Heart right ventricle (tissue), 16 donors: ENCODE data around the gene NAB1. TPM values are rescaled to one million over a fixed set of nuclear protein-coding genes. Genes with fewer than 3 reads are reported as not detected.

Experiments
- ATAC-seq, 8 donors: fragments of 200-7000 bp; cut with Tn5 transposase; one replicate each; pipeline ENCODE4 v1.9.1; 2020; ENCODE audit warnings: mild to moderate bottlenecking in 8 of 8, moderate library complexity in 8 of 8, moderate number of reproducible peaks in 1 of 8
- DNase-seq, 2 donors: peaks; one replicate each; pipeline ENCODE4 v3.0.0-alpha.2; 2020
- H3K27ac ChIP-seq, 10 donors: fragments of 200-600 bp; sonication (generic) in 2 of 10; one replicate each; pipeline versions ENCODE4 v1.5.0 to v1.8.0; 2020 to 2022; ENCODE audit warnings: mild to moderate bottlenecking in 3 of 10
- H3K27me3 ChIP-seq, 7 donors: fragments of 200-600 bp; one replicate each; pipeline ENCODE4 v1.8.0; 2021 to 2022; ENCODE audit warnings: mild to moderate bottlenecking in 2 of 7
- H3K36me3 ChIP-seq, 9 donors: fragments of 200-600 bp; sonication (generic) in 1 of 9; one replicate each; pipeline versions ENCODE4 v1.5.0 to v1.8.0; 2020 to 2022; ENCODE audit warnings: mild to moderate bottlenecking in 2 of 9
- H3K4me1 ChIP-seq, 9 donors: fragments of 200-600 bp; sonication (generic) in 1 of 9; one replicate each; pipeline versions ENCODE4 v1.5.0 to v1.8.0; 2020 to 2022; ENCODE audit warnings: mild to moderate bottlenecking in 4 of 9
- H3K4me3 ChIP-seq, 10 donors: fragments of 200-600 bp; sonication (generic) in 2 of 10; one replicate each; pipeline versions ENCODE4 v1.5.0 to v1.8.0; 2020 to 2022; ENCODE audit warnings: mild to moderate bottlenecking in 7 of 10, moderate library complexity in 2 of 10
- H3K9me3 ChIP-seq, 11 donors: fragments of 200-600 bp in 10 of 11; sonication (generic) in 2 of 11; one replicate each; pipeline versions ENCODE4 v1.5.0 to v1.8.0; 2013 to 2022; ENCODE audit warnings: mild to moderate bottlenecking in 2 of 11, control low read depth in 1 of 11, moderate library complexity in 1 of 11
- CTCF ChIP-seq, 9 donors: fragments of 200-600 bp; sonication (generic) in 2 of 9; IDR thresholded peaks; one replicate each; pipeline versions ENCODE4 v1.5.0 to v1.8.0; 2021 to 2022; ENCODE audit warnings: antibody characterized with exemption in 9 of 9, mild to moderate bottlenecking in 5 of 9, moderate library complexity in 1 of 9
- WGBS, 2 donors: extraction: QIAGEN DNeasy Blood & Tissue Kit; methylation state at CpG; one replicate each; pipeline ENCODE4 v1.1.7; 2013; ENCODE audit warnings: inconsistent platforms in 1 of 2; 5-methylcytosine and 5-hydroxymethylcytosine counted together
- intact Hi-C, 10 donors: fragments of 100-400 bp; cut with DNase I; formaldehyde crosslinking; loops; one replicate each; pipeline versions ENCODE4 v1.11.1 to v1.14.2; 2022
- polyA plus RNA-seq, 2 donors: library from polyadenylated mRNA; stranded (reverse); fragments of 200-250 nt; gene quantifications; one replicate each; pipeline ENCODE4 v1.2.3, GENCODE V29; 2013
- total RNA-seq, 10 donors: library from RNA; stranded (reverse); fragmentation: NEBNext Ultra II Directional in 3 of 10; extraction: Animal tissue kit (Norgen Biotek cat#: 25700) in 3 of 10; gene quantifications; one replicate each; pipeline versions ENCODE4 v1.2.1 to v1.2.4, GENCODE V29; 2021 to 2023
- donor health status: Arrhythmogenic right ventricular cardiomyopathy.
- donor health status: ischemic (EF 13 %, LVEDD 7.1; RV severe dilation, severe dysfunction).
- donor health status: healthy with polysubstance abuse.
- donor health status: DM: no; HTN: yes; CAD: no.
- donor health status: DM: no; HTN: no; CAD: no.
- donor health status: ischemic (EF 25% LVEDD 6.9; RV normal size, moderate dysfunction).
- donor health status: ischemic (EF 25% LVEDD 5.7; RV mildly dilated, moderate dysfunction).
- donor health status: healthy.
- donor health status: DM: yes; HTN: yes; CAD: no.
- donor health status: Ischemic cardiomyopathy.
- donor health status: ischemic (EF 35%, LVEDD 5.7; RV mildly dilated, moderate dysfunction).
- donor health status: nonischemic (EF 11% LVEDD 7.7; RV severe dilation, severe dysfunction).
- donor health status: DM: yes; HTN: yes; CAD: no.
- donor health status: PGD.
- donor health status: ischemic (EF 29% LVEDD 5.4; RV normal size, mild dysfunction).
- donor health status: nonischemic (EF 23%, LVEDD 6.1; RV moderate dilation, normal function).

Gene NAB1
- total and polyA plus RNA-seq, 12 donors = 9.3 to 41.5 (median 27.1) TPM

- peak overlapping the region; percentile 66 to 89 (median 78) for H3K27ac ChIP-seq
- DNase-seq (peak; percentile 59 to 62), ATAC-seq (peak; percentile 85 to 93 (median 90))
- WGBS, 2 donors = 6 to 10% methylated on average over 23 of the region's 23 CpGs
- H3K36me3 ChIP-seq = no peaks in the 10 kb centered on the region
- H3K27me3 ChIP-seq = no peaks in the 10 kb centered on the region
- H3K4me3 ChIP-seq = peak overlapping the region in 9 of 10 donors; percentile 33 to 60 (median 56)
- intact Hi-C loops = loop anchor here in 2 of 10 donors (5.0 to 10.0 kb wide), 3 partner anchors 45 to 93 kb away; partner anchors contain the start of gene NEMP2 (in 1 of the 2)
- TF ChIP-seq CTCF (IDR thresholded peaks at IDR 0.05) = no peak
- H3K4me1 ChIP-seq = peaks cover 0 to 36% (median 18%) of the 10 kb centered on the region in 9 donors
- H3K9me3 ChIP-seq = peaks cover 0 to 11% (median 0%) of the 10 kb centered on the region in 11 donors
These were observed 21.2 kb upstream of the NAB1 start for GRCh38 chr2:190627448-190628412.

- DNase-seq (peak in 1 of 2 donors; percentile 49), ATAC-seq (peak; percentile 50 to 77 (median 63))
- Histone ChIP-seq H3K27me3 (no peaks in the 10 kb centered on the region), H3K36me3 (no peaks in the 10 kb centered on the region), H3K27ac (peak overlapping the region; percentile 66 to 89 (median 78)), H3K9me3 (peaks cover 0 to 11% (median 0%) of the 10 kb centered on the region in 11 donors), H3K4me3 (peak overlapping the region in 8 of 10 donors; percentile 3 to 60 (median 56)), H3K4me1 (peaks cover 0 to 36% (median 18%) of the 10 kb centered on the region in 9 donors)
- no peak for TF ChIP-seq CTCF (IDR thresholded peaks at IDR 0.05)
- WGBS, 2 donors = 63 to 65% methylated on average over 7 of the region's 7 CpGs
- intact Hi-C loops = loop anchor here in 2 of 10 donors (5.0 to 10.0 kb wide), 3 partner anchors 46 to 94 kb away; partner anchors contain the start of gene NEMP2 (in 1 of the 2)
These were observed 20.1 kb upstream of the NAB1 start for GRCh38 chr2:190628591-190629319.

- intact Hi-C loops = no loop called here
- Histone ChIP-seq H3K4me1 (peaks cover 7 to 33% (median 14%) of the 10 kb centered on the region in 9 donors), H3K9me3 (no peaks in the 10 kb centered on the region), H3K27me3 (no peaks in the 10 kb centered on the region), H3K27ac (no peak overlapping the region), H3K4me3 (no peak overlapping the region), H3K36me3 (no peaks in the 10 kb centered on the region)
- DNase-seq (no peak), ATAC-seq (no peak)
- no peak for TF ChIP-seq CTCF (IDR thresholded peaks at IDR 0.05)
- WGBS, 2 donors = 79 to 89% methylated on average over 3 of the region's 3 CpGs
These were observed 14.5 kb upstream of the NAB1 start for GRCh38 chr2:190634381-190634780.

GRCh38 chr2:190635781-190636180 is 13.1 kb upstream of the NAB1 start:
- Histone ChIP-seq H3K27me3 (no peaks in the 10 kb centered on the region), H3K9me3 (no peaks in the 10 kb centered on the region), H3K4me3 (no peak overlapping the region), H3K27ac (peak overlapping the region in 4 of 10 donors; percentile 2 to 74 (median 62)), H3K4me1 (peaks cover 7 to 29% (median 14%) of the 10 kb centered on the region in 9 donors), H3K36me3 (no peaks in the 10 kb centered on the region)
- DNase-seq = no peak
- 96% methylated on average over 4 of the region's 4 CpGs for WGBS, 2 donors
- no peak for ATAC-seq
- intact Hi-C loops = no loop called here
- TF ChIP-seq CTCF (IDR thresholded peaks at IDR 0.05) = no peak
